Measurements from ENCODE around the gene BTNL8. TPM values are rescaled to one million over a fixed set of nuclear protein-coding genes. Genes with fewer than 3 reads are reported as not detected.

BTNL8 gene
- total RNA-seq, 1 donor from 2014 or later, result 0.59 TPM

GRCh38 chr5:180950291-180950949 lies 51.5 kb downstream of the BTNL8 start:
- Mint-ChIP-seq H3K4me1 (ENCODE audit: unreplicated experiment) (no peaks in the 10 kb centered on the region), H3K27me3 (ENCODE audit: unreplicated experiment) (no peaks in the 10 kb centered on the region), H3K9me3 (ENCODE audit: unreplicated experiment) (no peaks in the 10 kb centered on the region), H3K27ac (ENCODE audit: unreplicated experiment) (no peak overlapping the region), H3K36me3 (ENCODE audit: low read depth, unreplicated experiment) (no peaks in the 10 kb centered on the region), H3K4me3 (ENCODE audit: unreplicated experiment) (no peak overlapping the region)
- DNase-seq (ENCODE audit: low spot score), result no peak
- TF ChIP-seq, protein P1, sequence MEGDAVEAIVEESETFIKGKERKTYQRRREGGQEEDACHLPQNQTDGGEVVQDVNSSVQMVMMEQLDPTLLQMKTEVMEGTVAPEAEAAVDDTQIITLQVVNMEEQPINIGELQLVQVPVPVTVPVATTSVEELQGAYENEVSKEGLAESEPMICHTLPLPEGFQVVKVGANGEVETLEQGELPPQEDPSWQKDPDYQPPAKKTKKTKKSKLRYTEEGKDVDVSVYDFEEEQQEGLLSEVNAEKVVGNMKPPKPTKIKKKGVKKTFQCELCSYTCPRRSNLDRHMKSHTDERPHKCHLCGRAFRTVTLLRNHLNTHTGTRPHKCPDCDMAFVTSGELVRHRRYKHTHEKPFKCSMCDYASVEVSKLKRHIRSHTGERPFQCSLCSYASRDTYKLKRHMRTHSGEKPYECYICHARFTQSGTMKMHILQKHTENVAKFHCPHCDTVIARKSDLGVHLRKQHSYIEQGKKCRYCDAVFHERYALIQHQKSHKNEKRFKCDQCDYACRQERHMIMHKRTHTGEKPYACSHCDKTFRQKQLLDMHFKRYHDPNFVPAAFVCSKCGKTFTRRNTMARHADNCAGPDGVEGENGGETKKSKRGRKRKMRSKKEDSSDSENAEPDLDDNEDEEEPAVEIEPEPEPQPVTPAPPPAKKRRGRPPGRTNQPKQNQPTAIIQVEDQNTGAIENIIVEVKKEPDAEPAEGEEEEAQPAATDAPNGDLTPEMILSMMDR (IDR thresholded peaks at IDR 0.05; ENCODE audit: unreplicated experiment), result no peak

GRCh38 chr5:180959661-180960060 lies 60.7 kb downstream of the BTNL8 start:
- H3K4me1 Mint-ChIP-seq (ENCODE audit: unreplicated experiment), result no peaks in the 10 kb centered on the region
- no peak overlapping the region for H3K27ac Mint-ChIP-seq (ENCODE audit: unreplicated experiment)
- no peaks in the 10 kb centered on the region for H3K9me3 Mint-ChIP-seq (ENCODE audit: unreplicated experiment)
- no peaks in the 10 kb centered on the region for H3K36me3 Mint-ChIP-seq (ENCODE audit: low read depth, unreplicated experiment)
- H3K4me3 Mint-ChIP-seq (ENCODE audit: unreplicated experiment), result no peak overlapping the region
- TF ChIP-seq, protein P1 (IDR thresholded peaks at IDR 0.05; ENCODE audit: unreplicated experiment), result no peak
- H3K27me3 Mint-ChIP-seq (ENCODE audit: unreplicated experiment), result no peaks in the 10 kb centered on the region
- DNase-seq (ENCODE audit: low spot score), result no peak

- no peaks in the 10 kb centered on the region for H3K9me3 Mint-ChIP-seq (ENCODE audit: unreplicated experiment)
- no peak for DNase-seq (ENCODE audit: low spot score)
- H3K36me3 Mint-ChIP-seq (ENCODE audit: low read depth, unreplicated experiment), result no peaks in the 10 kb centered on the region
- H3K4me1 Mint-ChIP-seq (ENCODE audit: unreplicated experiment), result no peaks in the 10 kb centered on the region
- TF ChIP-seq, protein P1 (IDR thresholded peaks at IDR 0.05; ENCODE audit: unreplicated experiment), result no peak
- no peak overlapping the region for H3K4me3 Mint-ChIP-seq (ENCODE audit: unreplicated experiment)
- H3K27me3 Mint-ChIP-seq (ENCODE audit: unreplicated experiment), result no peaks in the 10 kb centered on the region
- H3K27ac Mint-ChIP-seq (ENCODE audit: unreplicated experiment), result no peak overlapping the region
Measured at GRCh38 chr5:180960209-180960608, 61.2 kb downstream of the BTNL8 start.

DNA sequence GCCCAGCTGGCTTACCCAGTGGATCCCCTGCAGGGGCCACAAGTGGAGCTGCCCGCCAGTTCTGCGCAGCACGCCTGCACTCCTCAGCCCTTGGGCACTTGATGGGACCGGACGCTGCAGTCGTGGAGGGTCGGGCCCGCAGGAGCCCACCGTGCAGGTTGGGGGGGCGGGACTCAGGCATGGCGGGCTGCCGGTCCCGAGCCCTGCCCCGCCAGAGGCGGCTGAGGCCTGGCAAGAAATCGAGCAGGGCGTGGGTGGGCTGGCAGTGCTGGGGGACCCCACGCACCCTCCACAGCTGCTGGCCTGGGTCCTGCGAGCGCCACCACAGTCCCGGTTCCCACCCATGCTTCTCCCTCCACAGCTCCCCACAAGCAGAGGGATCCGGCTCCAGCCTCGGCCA lies 70.4 kb downstream of the BTNL8 start:
- Mint-ChIP-seq H3K4me1 (ENCODE audit: unreplicated experiment) (no peaks in the 10 kb centered on the region), H3K27me3 (ENCODE audit: unreplicated experiment) (no peaks in the 10 kb centered on the region), H3K27ac (ENCODE audit: unreplicated experiment) (no peak overlapping the region), H3K4me3 (ENCODE audit: unreplicated experiment) (no peak overlapping the region), H3K9me3 (ENCODE audit: unreplicated experiment) (no peaks in the 10 kb centered on the region), H3K36me3 (ENCODE audit: low read depth, unreplicated experiment) (no peaks in the 10 kb centered on the region)
- DNase-seq (ENCODE audit: low spot score), result no peak
- TF ChIP-seq, protein P1 (IDR thresholded peaks at IDR 0.05; ENCODE audit: unreplicated experiment), result no peak

- H3K27ac Mint-ChIP-seq (ENCODE audit: unreplicated experiment), result no peak overlapping the region
- H3K9me3 Mint-ChIP-seq (ENCODE audit: unreplicated experiment), result no peaks in the 10 kb centered on the region
- no peaks in the 10 kb centered on the region for H3K27me3 Mint-ChIP-seq (ENCODE audit: unreplicated experiment)
- TF ChIP-seq, protein P1 (IDR thresholded peaks at IDR 0.05; ENCODE audit: unreplicated experiment), result no peak
- no peak for DNase-seq (ENCODE audit: low spot score)
- H3K4me3 Mint-ChIP-seq (ENCODE audit: unreplicated experiment), result no peak overlapping the region
- H3K36me3 Mint-ChIP-seq (ENCODE audit: low read depth, unreplicated experiment), result no peaks in the 10 kb centered on the region
- no peaks in the 10 kb centered on the region for H3K4me1 Mint-ChIP-seq (ENCODE audit: unreplicated experiment)
Measured at GRCh38 chr5:180970336-180970735, 71.4 kb downstream of the BTNL8 start.

Data from endothelial cell (in vitro differentiated cells).